A549 treated with ZK216348 at 1 μM for 4 hours (cell line): ENCODE measurements around the gene P2RX5. TPM values are rescaled to one million over a fixed set of nuclear protein-coding genes. Genes with fewer than 3 reads are reported as not detected.

ENCODE experiments used
- total RNA-seq: library from RNA; stranded (reverse); fragments of 200-300 nt; extraction: Qiagen RNA extraction; gene quantifications from 5 replicates; pipeline ENCODE4 v1.2.3, GENCODE V29; 2022; ENCODE audit warnings: low read depth

The P2RX5 gene
- 14.6 to 26.1 TPM (median 23.8 TPM) in 5 replicates for total RNA-seq

GRCh38 chr17:3695723-3696411 is at the start of gene P2RX5:
P2RX5 (minus strand) TSS chr17:3696155; CDS start chr17:3696005, 150 bp downstream.

GRCh38 chr17:3723556-3724377 is 27.8 kb upstream of the P2RX5 start, which contains the start of gene HASPIN:
HASPIN (plus strand) TSS chr17:3723903; CDS start chr17:3723936, 33 bp downstream.

GRCh38 chr17:3668279-3669084 is 27.5 kb downstream of the P2RX5 start, which contains the start of the genes EMC6 and TAX1BP3:
EMC6 (plus strand) TSS chr17:3668812; CDS start chr17:3669147, 335 bp downstream.
TAX1BP3 (minus strand) TSS chr17:3668578; CDS start chr17:3668526, 52 bp downstream.

GRCh38 chr17:3636154-3636907 is 59.6 kb downstream of the P2RX5 start, which contains the start of the genes CTNS and SHPK:
CTNS (plus strand) TSS chr17:3636760; CDS start chr17:3640207, 3,447 bp downstream.
SHPK (minus strand) TSS chr17:3636250; CDS start chr17:3636219, 31 bp downstream.

Other genes starting within 250 kb of the P2RX5 start
- gene SPATA22, start 224.3 kb downstream of the P2RX5 start, total RNA-seq: not detected in 5 replicates
- not detected in 5 replicates for gene ASPA, start 220.2 kb downstream of the P2RX5 start, total RNA-seq
- 0.15 to 0.92 TPM (median 0.33 TPM) in 5 replicates for gene TRPV3, start 138.3 kb downstream of the P2RX5 start, total RNA-seq
- gene TRPV1, start 86.7 kb downstream of the P2RX5 start, total RNA-seq: 3.9 to 5.3 TPM (median 4.9 TPM) in 5 replicates
- gene SHPK, start 59.9 kb downstream of the P2RX5 start, total RNA-seq: 10.5 to 17.7 TPM (median 16.4 TPM) in 5 replicates
- gene CTNS, start 59.4 kb downstream of the P2RX5 start, total RNA-seq: 11.8 to 16.0 TPM (median 13.6 TPM) in 5 replicates
- 273 to 364 TPM (median 322 TPM) in 5 replicates for gene TAX1BP3, start 27.6 kb downstream of the P2RX5 start, total RNA-seq
- 114 to 166 TPM (median 151 TPM) in 5 replicates for gene EMC6, start 27.3 kb downstream of the P2RX5 start, total RNA-seq
- 12.3 to 14.9 TPM (median 13.3 TPM) in 5 replicates for gene HASPIN, start 27.7 kb upstream of the P2RX5 start, total RNA-seq
- gene ITGAE, start 105.0 kb upstream of the P2RX5 start, total RNA-seq: 81.5 to 101 TPM (median 95.8 TPM) in 5 replicates
- gene NCBP3, start 150.1 kb upstream of the P2RX5 start, total RNA-seq: 27.7 to 36.5 TPM (median 32.2 TPM) in 5 replicates
- 17.9 to 21.0 TPM (median 20.2 TPM) in 5 replicates for gene CAMKK1, start 196.9 kb upstream of the P2RX5 start, total RNA-seq
- gene P2RX1, start 220.3 kb upstream of the P2RX5 start, total RNA-seq: 0.05 TPM in 1 of 5 replicates, not detected in the others